ENCODE measurements around the gene GFRA4. TPM values are rescaled to one million over a fixed set of nuclear protein-coding genes. Genes with fewer than 3 reads are reported as not detected.
A peak's percentile ranks its signal among the peaks of the same experiment; 100 is the strongest.

Gene GFRA4
- total RNA-seq, 1 experiment from 2014 or later = not detected

- ChIA-PET CTCF (no interaction called here), POLR2A (ENCODE audit: low non-redundant PET) (no interaction called here)
- BruUV-seq (replicated peaks) = no TSS peak
- intact Hi-C loops (cut with micrococcal nuclease; ENCODE audit: unreplicated experiment) = no loop called here
- Histone ChIP-seq H3K4me1 (ENCODE audit: insufficient read depth, low read length, poor library complexity, severe bottlenecking) (no peaks in the 10 kb centered on the region), H3K4me3 (ENCODE audit: low read depth, low read length, poor library complexity, severe bottlenecking) (no peak overlapping the region), H3K27me3 (replicated peaks; ENCODE audit: insufficient read depth, low read depth, low read length, poor library complexity) (no peaks in the 10 kb centered on the region), H3K27ac (ENCODE audit: low read depth, low read length, poor library complexity, severe bottlenecking) (no peak overlapping the region), H3K9me3 (ENCODE audit: low read depth, low read length, poor library complexity, severe bottlenecking) (no peaks in the 10 kb centered on the region), H3K36me3 (ENCODE audit: insufficient read depth, low read length, poor library complexity, severe bottlenecking) (no peaks in the 10 kb centered on the region)
- DNase-seq (ENCODE audit: low spot score) = no peak
- TF ChIP-seq EZH2 (IDR thresholded peaks at IDR 0.05; ENCODE audit: borderline replicate concordance, low read depth, low read length, poor library complexity, severe bottlenecking) (no peak), CTCF (conservative IDR thresholded peaks at IDR 0.05; ENCODE audit: low read depth, low read length) (no peak)
Observed at GRCh38 chr20:3613821-3614440, 49.3 kb downstream of the GFRA4 start.

- Histone ChIP-seq H3K27ac (ENCODE audit: low read depth, low read length, poor library complexity, severe bottlenecking) (no peak overlapping the region), H3K9me3 (ENCODE audit: low read depth, low read length, poor library complexity, severe bottlenecking) (no peaks in the 10 kb centered on the region), H3K36me3 (ENCODE audit: insufficient read depth, low read length, poor library complexity, severe bottlenecking) (no peaks in the 10 kb centered on the region), H3K4me3 (ENCODE audit: low read depth, low read length, poor library complexity, severe bottlenecking) (no peak overlapping the region), H3K27me3 (replicated peaks; ENCODE audit: insufficient read depth, low read depth, low read length, poor library complexity) (no peaks in the 10 kb centered on the region), H3K4me1 (ENCODE audit: insufficient read depth, low read length, poor library complexity, severe bottlenecking) (no peaks in the 10 kb centered on the region)
- DNase-seq (ENCODE audit: low spot score) = no peak
- intact Hi-C loops (cut with micrococcal nuclease; ENCODE audit: unreplicated experiment) = no loop called here
- ChIA-PET POLR2A (ENCODE audit: low non-redundant PET) (interaction anchor here (0.6 kb wide), 1 partner anchor 757 kb away, joined by 4 read pairs; no protein-coding TSS in a partner anchor), CTCF (no interaction called here)
- TF ChIP-seq EZH2 (IDR thresholded peaks at IDR 0.05; ENCODE audit: borderline replicate concordance, low read depth, low read length, poor library complexity, severe bottlenecking) = no peak
- 0 out of 2 replicates have a peak, but pooled peaks have one; percentile 16 for TF ChIP-seq CTCF (conservative IDR thresholded peaks at IDR 0.05; ENCODE audit: low read depth, low read length)
- BruUV-seq (replicated peaks) = no TSS peak
Observed at GRCh38 chr20:3612795-3613572, 50.2 kb downstream of the GFRA4 start.

GRCh38 chr20:3611901-3612300 is 51.3 kb downstream of the GFRA4 start:
- POLR2A ChIA-PET (ENCODE audit: low non-redundant PET) = no interaction called here

More at GRCh38 chr20:3611901-3612300, 51.3 kb downstream of the GFRA4 start:
- H3K27ac ChIP-seq (ENCODE audit: low read depth, low read length, poor library complexity, severe bottlenecking) = peak overlapping the region; percentile 23
- BruUV-seq (replicated peaks) = no TSS peak
- DNase-seq (ENCODE audit: low spot score) = no peak
- intact Hi-C loops (cut with micrococcal nuclease; ENCODE audit: unreplicated experiment) = no loop called here
- no peak overlapping the region for H3K4me3 ChIP-seq (ENCODE audit: low read depth, low read length, poor library complexity, severe bottlenecking)
- CTCF ChIA-PET = no interaction called here
- no peaks in the 10 kb centered on the region for H3K9me3 ChIP-seq (ENCODE audit: low read depth, low read length, poor library complexity, severe bottlenecking)
- no peaks in the 10 kb centered on the region for H3K4me1 ChIP-seq (ENCODE audit: insufficient read depth, low read length, poor library complexity, severe bottlenecking)
- H3K36me3 ChIP-seq (ENCODE audit: insufficient read depth, low read length, poor library complexity, severe bottlenecking) = no peaks in the 10 kb centered on the region
- no peak for TF ChIP-seq EZH2 (IDR thresholded peaks at IDR 0.05; ENCODE audit: borderline replicate concordance, low read depth, low read length, poor library complexity, severe bottlenecking)
- TF ChIP-seq CTCF (conservative IDR thresholded peaks at IDR 0.05; ENCODE audit: low read depth, low read length) = no peak
- no peaks in the 10 kb centered on the region for H3K27me3 ChIP-seq (replicated peaks; ENCODE audit: insufficient read depth, low read depth, low read length, poor library complexity)

Other genes starting within 250 kb of the GFRA4 start
- gene ATRN, start 192.4 kb downstream of the GFRA4 start, total RNA-seq (2021) = 27.1 and 29.6 TPM in 2 replicates
- gene ADAM33, start 18.6 kb upstream of the GFRA4 start, total RNA-seq (2021) = not detected in 2 replicates
- not detected in 2 replicates for gene SIGLEC1, start 49.2 kb upstream of the GFRA4 start, total RNA-seq (2021)
- not detected in 2 replicates for gene HSPA12B, start 69.3 kb upstream of the GFRA4 start, total RNA-seq (2021)
- 75.7 and 80.3 TPM in 2 replicates for gene ADISSP, start 104.4 kb upstream of the GFRA4 start, total RNA-seq (2021)
- gene SPEF1, start 118.0 kb upstream of the GFRA4 start, total RNA-seq (2021) = 0.26 and 0.49 TPM in 2 replicates
- 101 and 108 TPM in 2 replicates for gene CENPB, start 123.3 kb upstream of the GFRA4 start, total RNA-seq (2021)
- 113 and 119 TPM in 2 replicates for gene CDC25B, start 132.9 kb upstream of the GFRA4 start, total RNA-seq (2021)
- gene AP5S1, start 157.1 kb upstream of the GFRA4 start, total RNA-seq (2021) = 15.0 and 17.5 TPM in 2 replicates
- gene MAVS, start 183.4 kb upstream of the GFRA4 start, total RNA-seq (2021) = 28.2 and 32.4 TPM in 2 replicates
- gene PANK2, start 226.0 kb upstream of the GFRA4 start, total RNA-seq (2021) = 71.0 and 77.4 TPM in 2 replicates

All from A673 (cell line).